A549 (cell line): ENCODE data around the gene UBAP2L.

Experiments
- MAFK ChIP-seq: fragments of 450-650 bp; IDR thresholded peaks from 2 replicates; pipeline ENCODE4 v1.6.1; 2014; ENCODE audit not compliant: partially characterized antibody
- POLR2A ChIP-seq: IDR thresholded peaks from 2 replicates; pipeline ENCODE4 v1.6.1; 2012; ENCODE audit warnings: mild to moderate bottlenecking, low read length
- TP53 ChIP-seq: fragments of 250-450 bp; sonication (Bioruptor Pico); IDR thresholded peaks from 2 replicates; pipeline ENCODE4 v1.5.0; 2021; ENCODE audit warnings: mild to moderate bottlenecking, moderate library complexity
- TF ChIP-seq, protein P1 (sequence below): fragments of >200 bp; sonication (Bioruptor Twin); formaldehyde crosslinking; IDR thresholded peaks from 3 replicates; pipeline ENCODE4 v1.5.1; 2016

DNA sequence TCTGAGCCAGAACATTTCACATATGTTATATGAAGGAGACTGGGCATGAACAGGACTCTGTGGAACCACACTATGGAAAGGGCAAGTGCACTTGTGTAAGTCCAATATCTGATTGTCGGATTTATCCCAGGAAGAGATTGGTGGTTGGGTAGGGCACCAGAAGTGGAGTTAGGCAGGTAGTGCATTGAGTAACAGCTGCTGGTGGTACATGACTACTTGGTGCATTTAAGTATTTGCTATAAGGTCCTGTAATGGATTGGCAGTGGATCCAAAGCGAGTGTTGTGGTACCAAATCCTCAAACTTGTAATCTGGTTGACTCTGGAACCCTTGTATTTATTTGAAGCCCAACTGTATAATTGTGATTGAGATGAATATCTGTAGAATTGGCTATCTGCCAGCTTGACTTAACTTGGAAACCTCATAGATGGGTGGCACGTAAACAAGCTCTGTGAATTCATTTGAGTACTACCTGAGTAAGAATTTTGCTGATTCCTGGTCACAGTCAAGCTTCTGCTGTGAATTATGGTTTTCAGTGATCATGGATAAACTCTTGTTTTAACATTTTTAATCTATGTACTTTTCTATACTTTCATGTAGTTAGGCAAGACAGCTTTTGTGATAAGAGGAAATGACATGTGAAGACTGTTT lies 21.1 kb downstream of the UBAP2L start:
- TF ChIP-seq, protein P1, sequence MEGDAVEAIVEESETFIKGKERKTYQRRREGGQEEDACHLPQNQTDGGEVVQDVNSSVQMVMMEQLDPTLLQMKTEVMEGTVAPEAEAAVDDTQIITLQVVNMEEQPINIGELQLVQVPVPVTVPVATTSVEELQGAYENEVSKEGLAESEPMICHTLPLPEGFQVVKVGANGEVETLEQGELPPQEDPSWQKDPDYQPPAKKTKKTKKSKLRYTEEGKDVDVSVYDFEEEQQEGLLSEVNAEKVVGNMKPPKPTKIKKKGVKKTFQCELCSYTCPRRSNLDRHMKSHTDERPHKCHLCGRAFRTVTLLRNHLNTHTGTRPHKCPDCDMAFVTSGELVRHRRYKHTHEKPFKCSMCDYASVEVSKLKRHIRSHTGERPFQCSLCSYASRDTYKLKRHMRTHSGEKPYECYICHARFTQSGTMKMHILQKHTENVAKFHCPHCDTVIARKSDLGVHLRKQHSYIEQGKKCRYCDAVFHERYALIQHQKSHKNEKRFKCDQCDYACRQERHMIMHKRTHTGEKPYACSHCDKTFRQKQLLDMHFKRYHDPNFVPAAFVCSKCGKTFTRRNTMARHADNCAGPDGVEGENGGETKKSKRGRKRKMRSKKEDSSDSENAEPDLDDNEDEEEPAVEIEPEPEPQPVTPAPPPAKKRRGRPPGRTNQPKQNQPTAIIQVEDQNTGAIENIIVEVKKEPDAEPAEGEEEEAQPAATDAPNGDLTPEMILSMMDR = no peak
- TF ChIP-seq POLR2A (no peak), MAFK (no peak), TP53 (CRISPR knock-in tag) (no peak)
